K562 (cell line): ENCODE results near the gene RAB26. TPM values are rescaled to one million over a fixed set of nuclear protein-coding genes. Genes with fewer than 3 reads are reported as not detected.

Experiments used
- ATAC-seq: fragments of 200-7000 bp; cut with Tn5 transposase; 3 replicates; pipeline ENCODE4 v1.9.1; 2020; ENCODE audit warnings: moderate library complexity
- BruUV-seq: library from RNA; stranded (reverse); fragments of 400-500 nt; replicated peaks from 2 replicates; lab custom pipeline; 2021; lab: Mats Ljungman, UMichigan
- CTCF ChIA-PET: fragments of 300-600 bp; formaldehyde crosslinking; extraction: SDS; loops from one replicate; lab custom pipeline; 2021; ENCODE audit warnings: low intra/inter-chr PET ratio; lab: Yijun Ruan, JAX
- POLR2A ChIA-PET: fragments of 300-600, 350-650 bp; sonication (Branson Sonifier 250); formaldehyde crosslinking; extraction: SDS; loops from one replicate; lab custom pipeline; 2021; ENCODE audit warnings: antibody characterized with exemption, inconsistent platforms; lab: Yijun Ruan, JAX
- DNase-seq, 4 experiments: peaks; one replicate each; pipeline versions ENCODE4 v3.0.0 to v3.0.0-alpha.2; 2011 to 2018; ENCODE audit warnings: low spot score in 3 of 4, mixed read lengths in 3 of 4; ENCODE audit errors: extremely low read depth in 1 of 4
- FAIRE-seq: peaks from 2 replicates; lab custom pipeline; 2011; peaks lifted over from hg19 to GRCh38; lab: Jason Lieb, UNC
- H2AFZ ChIP-seq: 2 replicates; pipeline ENCODE4 v1.6.0; 2011; ENCODE audit warnings: low read depth, low read length, control low read depth, inconsistent platforms
- H3K27ac ChIP-seq: fragments of 200-600 bp; 3 replicates; pipeline ENCODE4 v1.8.0; 2011; ENCODE audit warnings: low read depth, mild to moderate bottlenecking, control low read depth, inconsistent platforms, low read length, moderate library complexity, mixed read lengths; ENCODE audit errors: extremely low read depth
- H3K27me3 ChIP-seq, 2 experiments: fragments of 300-600 bp in 1 of 2; 2 replicates in 1 of 2; 3 replicates in 1 of 2; pipeline versions ENCODE4 v1.6.0 to v1.8.0; 2011; ENCODE audit warnings: inconsistent platforms in 2 of 2, low read length in 2 of 2, mild to moderate bottlenecking in 1 of 2, mixed read lengths in 1 of 2, moderate library complexity in 1 of 2; ENCODE audit not compliant: control insufficient read depth in 2 of 2, insufficient read depth in 2 of 2
- H3K36me3 ChIP-seq: fragments of 300-600 bp; 3 replicates; pipeline ENCODE4 v1.8.0; 2011; ENCODE audit warnings: mild to moderate bottlenecking, low read length, inconsistent platforms; ENCODE audit not compliant: control insufficient read depth, insufficient read depth
- H3K4me1 ChIP-seq, 2 experiments: fragments of 200-600 bp in 1 of 2; replicated peaks in 1 of 2; 2 replicates in 1 of 2; 3 replicates in 1 of 2; pipeline versions ENCODE4 v1.5.1 to v1.8.0; 2011; ENCODE audit warnings: inconsistent platforms in 2 of 2, low read length in 2 of 2, mild to moderate bottlenecking in 1 of 2, mixed read lengths in 1 of 2, moderate library complexity in 1 of 2; ENCODE audit not compliant: control insufficient read depth in 2 of 2, insufficient read depth in 2 of 2
- H3K4me2 ChIP-seq: 2 replicates; pipeline ENCODE4 v1.6.1; 2011; ENCODE audit warnings: low read length, control low read depth, inconsistent platforms, mixed read lengths; ENCODE audit not compliant: insufficient read depth
- H3K4me3 ChIP-seq: fragments of 200-600 bp; sonication (generic), shearing (Covaris generic); 2 replicates; pipeline ENCODE4 v1.5.1; 2016; ENCODE audit warnings: control low read depth, inconsistent platforms
- H3K79me2 ChIP-seq: fragments of 200-600 bp; 3 replicates; pipeline ENCODE4 v1.8.0; 2011; ENCODE audit warnings: low read length, inconsistent platforms; ENCODE audit not compliant: control insufficient read depth, insufficient read depth
- H3K9ac ChIP-seq, 2 experiments: 2 replicates each; pipeline versions ENCODE4 v1.6.0 to v1.6.1; 2011; ENCODE audit warnings: low read depth in 2 of 2, low read length in 2 of 2, control low read depth in 1 of 2, inconsistent platforms in 1 of 2, mild to moderate bottlenecking in 1 of 2, mixed read lengths in 1 of 2; ENCODE audit not compliant: insufficient read depth in 1 of 2
- H3K9me1 ChIP-seq: one replicate; pipeline ENCODE4 v1.6.0; 2011; ENCODE audit warnings: inconsistent platforms, mild to moderate bottlenecking, low read length, moderate library complexity; ENCODE audit not compliant: control insufficient read depth, insufficient read depth
- H3K9me3 ChIP-seq: replicated peaks from 2 replicates; pipeline ENCODE4 v1.5.1; 2011; ENCODE audit warnings: low read depth, low read length, inconsistent platforms; ENCODE audit not compliant: control insufficient read depth, insufficient read depth
- H4K20me1 ChIP-seq: replicated peaks from 2 replicates; pipeline ENCODE4 v1.6.1; 2011; ENCODE audit warnings: low read length, inconsistent platforms, mixed read lengths; ENCODE audit not compliant: control insufficient read depth, insufficient read depth
- CBFB ChIP-seq: sonication (generic); formaldehyde crosslinking; IDR thresholded peaks from 2 replicates; pipeline ENCODE4 v1.4.0; 2020; ENCODE audit warnings: mild to moderate bottlenecking, missing genetic modification reagents
- RUNX1 ChIP-seq: sonication (generic); IDR thresholded peaks from 2 replicates; pipeline ENCODE4 v1.6.1; 2016; ENCODE audit warnings: antibody characterized with exemption, low read depth
- SUPT5H ChIP-seq: fragments of 450-650 bp; IDR thresholded peaks from 2 replicates; pipeline ENCODE4 v1.6.1; 2016
- ZNF175 ChIP-seq: fragments of 200-800 bp; sonication (Bioruptor generic); IDR thresholded peaks from 2 replicates; pipeline ENCODE4 v1.6.1; 2016; ENCODE audit warnings: low read depth, mild to moderate bottlenecking, missing genetic modification characterization, missing compliant biosample characterization
- ZNF740 ChIP-seq, 3 experiments: fragments of 200-800 bp in 1 of 3; sonication (Bioruptor generic) in 1 of 3; sonication (generic) in 1 of 3; formaldehyde crosslinking in 1 of 3; IDR thresholded peaks; 2 replicates each; pipeline versions ENCODE4 v1.6.1 to v1.8.0; 2016 to 2022; ENCODE audit warnings: mild to moderate bottlenecking in 2 of 3, missing compliant biosample characterization in 2 of 3, missing genetic modification characterization in 2 of 3, missing genetic modification reagents in 1 of 3
- whole genome bisulfite sequencing: fragments of 100-300 bp; shearing (Covaris generic); methylation state at CpG from one replicate; pipeline ENCODE4 v1.1.6; 2016; ENCODE audit warnings: low coverage, mixed read lengths; ENCODE audit not compliant: insufficient coverage; ENCODE audit errors: missing lambda C conversion rate; 5-methylcytosine and 5-hydroxymethylcytosine counted together
- in situ Hi-C: fragments of 300-500 bp; cut with MboI; formaldehyde crosslinking; loops from 4 replicates; pipeline ENCODE4 v1.15.0; 2018; ENCODE audit warnings: inconsistent platforms, mixed read lengths
- intact Hi-C: fragments of 100-400 bp; cut with micrococcal nuclease; formaldehyde crosslinking; loops from 2 replicates; pipeline ENCODE4 v1.14.2; 2022
- polyA plus RNA-seq, 8 experiments: library from polyadenylated mRNA; depleted of rRNA in 4 of 8; stranded (reverse) in 5 of 8; unstranded in 3 of 8; fragments of >200 nt; fragmentation: Nextera tagmentation in 2 of 8; fragmentation: Illumina TruSeq in 1 of 8; extraction: Ambion mirVana in 2 of 8; extraction: Trizol in 1 of 8; gene quantifications; 2 replicates each; pipeline versions ENCODE4 v1.2.1 to v1.2.3, GENCODE V29; 2011 to 2014; ENCODE audit warnings: inconsistent platforms in 1 of 8, missing spikeins in 1 of 8
- total RNA-seq, 7 experiments: library from RNA; depleted of rRNA in 6 of 7; stranded (reverse); fragments of >200 nt in 6 of 7; fragmentation: Illumina TruSeq in 2 of 7; extraction: Trizol in 2 of 7; gene quantifications; 2 replicates each; pipeline versions ENCODE4 v1.2.1 to v1.2.3, GENCODE V29; 2011 to 2021; ENCODE audit warnings: low replicate concordance in 1 of 7

RAB26 gene
- total and polyA plus RNA-seq, 9 of the 15 experiments (the other 6 are each of a cell fraction or from before 2014, with no cell fraction given), result 0.25 to 6.1 (median 2.1) TPM

- peaks cover 39% of the 10 kb centered on the region for H4K20me1 ChIP-seq
- BruUV-seq, result TSS peak; percentile 70
- intact Hi-C loops, result no loop called here
- DNase-seq, result no peak
- no peak for FAIRE-seq
- H3K27ac ChIP-seq, result peak overlapping the region; percentile 78; the same call in 1 of the 3 replicates
- H3K4me3 ChIP-seq, result peak overlapping the region; percentile 55; the same call in 1 of the 2 replicates
- no peak overlapping the region for H2AFZ ChIP-seq
- peaks cover 7% of the 10 kb centered on the region for H3K9me1 ChIP-seq
- peak overlapping the region; percentile 91 to 99 for H3K9ac ChIP-seq
- peaks cover 57% of the 10 kb centered on the region for H3K36me3 ChIP-seq
- ChIA-PET CTCF (no interaction called here), POLR2A (interaction anchor here (1.0 kb wide), 1 partner anchor 15 kb away, joined by 3 read pairs; no protein-coding TSS in a partner anchor)
- no peak for ATAC-seq
- H3K4me1 ChIP-seq, result peaks cover 9 to 62% of the 10 kb centered on the region in 2 experiments; a peak in 4 of 5 replicates
- no peaks in the 10 kb centered on the region for H3K27me3 ChIP-seq
- peaks cover 93% of the 10 kb centered on the region for H3K79me2 ChIP-seq
- no peak for TF ChIP-seq ZNF175
- TF ChIP-seq CBFB, result peak; percentile 63; the same call in 1 of the 2 replicates
- TF ChIP-seq RUNX1, result no peak
- TF ChIP-seq ZNF740 (CRISPR knock-in tag; IDR thresholded peaks at IDR 0.05), result 0 out of 2 replicates have a peak, but pooled peaks have one; percentile 23
- TF ChIP-seq ZNF740 (tag; IDR thresholded peaks at IDR 0.05), result no peak
- TF ChIP-seq SUPT5H, result no peak
- whole genome bisulfite sequencing, result 42% methylated on average over 4 of the region's 5 CpGs
- H3K4me2 ChIP-seq, result peak overlapping the region; percentile 94
- in situ Hi-C loops, result no loop called here
- no peaks in the 10 kb centered on the region; the same call in 1 of the 2 replicates for H3K9me3 ChIP-seq
Observed at GRCh38 chr16:2156849-2157224, 8.4 kb downstream of the RAB26 start.
